ENCODE data around the gene RSRC1.

DNA sequence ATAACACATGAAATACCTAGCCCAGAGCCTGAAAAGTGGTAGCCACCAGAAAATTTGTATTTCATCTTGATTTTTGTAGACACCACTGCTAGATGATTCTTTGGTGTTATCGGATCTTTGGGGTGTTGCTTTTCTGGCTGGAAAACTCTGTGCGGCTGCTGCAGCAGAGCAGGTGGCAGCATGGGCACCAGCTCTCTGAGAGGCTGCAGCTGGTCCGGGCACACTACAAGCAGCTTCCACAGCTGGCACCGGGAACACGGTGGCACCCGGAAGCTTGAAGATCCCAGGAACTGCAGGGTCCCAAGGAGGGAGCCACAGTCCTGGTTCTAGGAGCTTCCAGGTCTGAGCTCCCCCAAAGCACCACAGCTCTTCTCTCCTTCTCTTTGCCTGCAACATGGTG, 249.4 kb downstream of the RSRC1 start:
- TF ChIP-seq, protein P1, sequence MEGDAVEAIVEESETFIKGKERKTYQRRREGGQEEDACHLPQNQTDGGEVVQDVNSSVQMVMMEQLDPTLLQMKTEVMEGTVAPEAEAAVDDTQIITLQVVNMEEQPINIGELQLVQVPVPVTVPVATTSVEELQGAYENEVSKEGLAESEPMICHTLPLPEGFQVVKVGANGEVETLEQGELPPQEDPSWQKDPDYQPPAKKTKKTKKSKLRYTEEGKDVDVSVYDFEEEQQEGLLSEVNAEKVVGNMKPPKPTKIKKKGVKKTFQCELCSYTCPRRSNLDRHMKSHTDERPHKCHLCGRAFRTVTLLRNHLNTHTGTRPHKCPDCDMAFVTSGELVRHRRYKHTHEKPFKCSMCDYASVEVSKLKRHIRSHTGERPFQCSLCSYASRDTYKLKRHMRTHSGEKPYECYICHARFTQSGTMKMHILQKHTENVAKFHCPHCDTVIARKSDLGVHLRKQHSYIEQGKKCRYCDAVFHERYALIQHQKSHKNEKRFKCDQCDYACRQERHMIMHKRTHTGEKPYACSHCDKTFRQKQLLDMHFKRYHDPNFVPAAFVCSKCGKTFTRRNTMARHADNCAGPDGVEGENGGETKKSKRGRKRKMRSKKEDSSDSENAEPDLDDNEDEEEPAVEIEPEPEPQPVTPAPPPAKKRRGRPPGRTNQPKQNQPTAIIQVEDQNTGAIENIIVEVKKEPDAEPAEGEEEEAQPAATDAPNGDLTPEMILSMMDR (IDR thresholded peaks at IDR 0.05; ENCODE audit: low read depth, low read length) = no peak
- TF ChIP-seq EZH2phosphoT487 (IDR thresholded peaks at IDR 0.05; ENCODE audit: low read depth) = no peak
